Neural cell (in vitro differentiated cells): ENCODE measurements around the gene GRAMD2A. TPM values are rescaled to one million over a fixed set of nuclear protein-coding genes. Genes with fewer than 3 reads are reported as not detected.

ENCODE experiments used
- H2AFZ ChIP-seq: fragments of 200-600, 300-800 bp; sonication (generic), shearing (Covaris generic); 2 replicates; pipeline ENCODE4 v1.6.0; 2014; ENCODE audit warnings: low read depth, mild to moderate bottlenecking, antibody characterized with exemption, low read length, moderate library complexity
- H3F3A ChIP-seq: fragments of 200-600 bp; shearing (Covaris generic); 2 replicates; pipeline ENCODE4 v1.6.1; 2016; ENCODE audit warnings: mild to moderate bottlenecking, moderate library complexity, mixed read lengths, antibody characterized with exemption, low read length; ENCODE audit not compliant: insufficient read depth, poor library complexity, severe bottlenecking
- H3K27ac ChIP-seq: fragments of 200-600, 300-800 bp; sonication (generic), shearing (Covaris generic); 2 replicates; pipeline ENCODE4 v1.5.1; 2014; ENCODE audit warnings: mild to moderate bottlenecking, low read length, moderate library complexity
- H3K27me3 ChIP-seq: fragments of 300-800, 200-600 bp; sonication (generic), shearing (Covaris generic); 2 replicates; pipeline ENCODE4 v1.6.0; 2014; ENCODE audit warnings: mild to moderate bottlenecking, low read depth, low read length, moderate library complexity; ENCODE audit not compliant: insufficient read depth
- H3K36me3 ChIP-seq: fragments of 300-800, 200-600 bp; sonication (generic), shearing (Covaris generic); 2 replicates; pipeline ENCODE4 v1.5.1; 2014; ENCODE audit warnings: mild to moderate bottlenecking, antibody characterized with exemption, low read length, moderate library complexity; ENCODE audit not compliant: insufficient read depth
- H3K4me2 ChIP-seq: fragments of 300-800, 200-600 bp; sonication (generic), shearing (Covaris generic); 2 replicates; pipeline ENCODE4 v1.6.0; 2014; ENCODE audit warnings: mild to moderate bottlenecking, low read length
- H3K4me3 ChIP-seq: fragments of 300-800, 200-600 bp; sonication (generic), shearing (Covaris generic); 2 replicates; pipeline ENCODE4 v1.5.1; 2014; ENCODE audit warnings: mild to moderate bottlenecking, low read length, moderate library complexity
- H3K79me2 ChIP-seq: fragments of 200-600 bp; shearing (Covaris generic); replicated peaks from 2 replicates; pipeline ENCODE4 v1.6.0; 2014; ENCODE audit warnings: mild to moderate bottlenecking, low read length, moderate library complexity; ENCODE audit not compliant: insufficient read depth
- H3K9ac ChIP-seq: fragments of 300-800, 200-600 bp; sonication (generic), shearing (Covaris generic); 2 replicates; pipeline ENCODE4 v1.6.1; 2016; ENCODE audit warnings: mild to moderate bottlenecking, low read length, mixed read lengths
- H3K9me2 ChIP-seq: fragments of 200-600 bp; shearing (Covaris generic); 2 replicates; pipeline ENCODE4 v1.6.1; 2016; ENCODE audit warnings: mild to moderate bottlenecking, low read length, mixed read lengths; ENCODE audit not compliant: insufficient read depth
- H3K9me3 ChIP-seq: fragments of 200-600, 300-800 bp; sonication (generic), shearing (Covaris generic); 2 replicates; pipeline ENCODE4 v1.6.1; 2016; ENCODE audit warnings: mild to moderate bottlenecking, mixed run types, low read length, moderate library complexity, mixed read lengths
- H4K20me1 ChIP-seq: fragments of 200-600 bp; shearing (Covaris generic); 2 replicates; pipeline ENCODE4 v1.6.1; 2016; ENCODE audit warnings: mild to moderate bottlenecking, mixed run types; ENCODE audit not compliant: insufficient read depth
- EP300 ChIP-seq: fragments of 450-650 bp; conservative IDR thresholded peaks from 2 replicates; pipeline ENCODE4 v1.6.1; 2014; ENCODE audit warnings: antibody characterized with exemption, mild to moderate bottlenecking, moderate library complexity; ENCODE audit not compliant: poor library complexity, severe bottlenecking
- EZH2 ChIP-seq: fragments of 200-600, 300-800 bp; shearing (Covaris generic), sonication (generic); IDR thresholded peaks from 2 replicates; pipeline ENCODE4 v1.6.1; 2014; ENCODE audit warnings: antibody characterized with exemption, low read length, borderline replicate concordance, mild to moderate bottlenecking; ENCODE audit not compliant: insufficient read depth, poor library complexity, severe bottlenecking
- MXI1 ChIP-seq: fragments of 450-650 bp; conservative IDR thresholded peaks from 2 replicates; pipeline ENCODE4 v1.6.1; 2014; ENCODE audit warnings: antibody characterized with exemption, mild to moderate bottlenecking; ENCODE audit not compliant: poor library complexity, severe bottlenecking
- POLR2AphosphoS5 ChIP-seq: IDR thresholded peaks from 2 replicates; pipeline ENCODE4 v1.6.1; 2012
- SMC3 ChIP-seq: fragments of 450-650 bp; conservative IDR thresholded peaks from 2 replicates; pipeline ENCODE4 v1.6.1; 2014; ENCODE audit warnings: antibody characterized with exemption, mild to moderate bottlenecking, moderate library complexity; ENCODE audit not compliant: poor library complexity
- TAF1 ChIP-seq: IDR thresholded peaks from 2 replicates; pipeline ENCODE4 v1.6.1; 2012; ENCODE audit warnings: low read depth
- polyA plus RNA-seq: library from polyadenylated mRNA; depleted of rRNA; stranded (reverse); fragments of >200 nt; gene quantifications from 2 replicates; pipeline ENCODE4 v1.2.3, GENCODE V29; 2014
- TF ChIP-seq, protein P1 (sequence below): IDR thresholded peaks from 2 replicates; pipeline ENCODE4 v1.6.1; 2012; ENCODE audit warnings: borderline replicate concordance
- TF ChIP-seq, protein P2 (sequence below): fragments of 450-650 bp; IDR thresholded peaks from 2 replicates; pipeline ENCODE4 v1.5.1; 2014; ENCODE audit warnings: antibody characterized with exemption, mild to moderate bottlenecking, moderate library complexity; ENCODE audit not compliant: poor library complexity, severe bottlenecking

GRAMD2A gene
- polyA plus RNA-seq, 1 donor from 2014 or later, result 1.9 TPM

DNA sequence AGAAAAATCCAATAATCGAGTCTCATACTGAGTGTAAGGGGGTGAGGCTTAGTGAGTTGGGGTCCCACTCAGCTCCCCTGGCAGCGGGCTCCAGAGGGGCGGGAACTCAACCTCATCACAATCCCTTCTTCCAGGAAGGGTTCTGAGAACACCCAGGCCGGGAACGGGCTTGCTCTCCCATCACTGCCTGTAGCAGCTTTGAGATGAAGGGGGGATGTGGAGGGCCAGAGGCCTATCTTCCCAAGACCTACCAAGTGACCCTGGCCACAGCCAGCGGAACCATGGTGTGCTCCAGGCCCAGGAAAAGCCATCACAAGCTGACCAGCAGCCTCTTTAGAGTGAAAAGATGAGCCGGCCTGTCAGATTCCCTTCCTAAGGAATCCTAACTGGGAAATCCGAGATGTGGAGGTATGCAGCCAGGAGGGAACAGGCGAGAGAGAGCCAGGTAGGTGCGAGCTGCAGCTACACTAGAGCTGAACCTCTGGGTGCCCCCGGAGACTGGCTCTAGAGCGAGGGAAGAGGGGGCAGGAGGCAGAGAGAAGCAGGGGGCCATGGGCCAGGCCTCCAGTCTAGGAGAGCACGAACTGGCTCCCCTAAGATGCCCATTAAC lies 18.5 kb downstream of the GRAMD2A start:
- Histone ChIP-seq H3K9me3 (no peaks in the 10 kb centered on the region), H3K36me3 (no peaks in the 10 kb centered on the region), H3K9ac (no peak overlapping the region), H4K20me1 (no peaks in the 10 kb centered on the region), H3K9me2 (no peaks in the 10 kb centered on the region), H3K4me3 (no peak overlapping the region), H3K79me2 (no peaks in the 10 kb centered on the region), H3K27me3 (peaks cover 7% of the 10 kb centered on the region), H3K4me2 (no peak overlapping the region), H2AFZ (no peak overlapping the region), H3F3A (no peaks in the 10 kb centered on the region), H3K27ac (no peak overlapping the region)
- TF ChIP-seq POLR2AphosphoS5 (no peak), EZH2 (no peak), EP300 (no peak), MXI1 (no peak), SMC3 (no peak), TAF1 (no peak)
- TF ChIP-seq, protein P1, sequence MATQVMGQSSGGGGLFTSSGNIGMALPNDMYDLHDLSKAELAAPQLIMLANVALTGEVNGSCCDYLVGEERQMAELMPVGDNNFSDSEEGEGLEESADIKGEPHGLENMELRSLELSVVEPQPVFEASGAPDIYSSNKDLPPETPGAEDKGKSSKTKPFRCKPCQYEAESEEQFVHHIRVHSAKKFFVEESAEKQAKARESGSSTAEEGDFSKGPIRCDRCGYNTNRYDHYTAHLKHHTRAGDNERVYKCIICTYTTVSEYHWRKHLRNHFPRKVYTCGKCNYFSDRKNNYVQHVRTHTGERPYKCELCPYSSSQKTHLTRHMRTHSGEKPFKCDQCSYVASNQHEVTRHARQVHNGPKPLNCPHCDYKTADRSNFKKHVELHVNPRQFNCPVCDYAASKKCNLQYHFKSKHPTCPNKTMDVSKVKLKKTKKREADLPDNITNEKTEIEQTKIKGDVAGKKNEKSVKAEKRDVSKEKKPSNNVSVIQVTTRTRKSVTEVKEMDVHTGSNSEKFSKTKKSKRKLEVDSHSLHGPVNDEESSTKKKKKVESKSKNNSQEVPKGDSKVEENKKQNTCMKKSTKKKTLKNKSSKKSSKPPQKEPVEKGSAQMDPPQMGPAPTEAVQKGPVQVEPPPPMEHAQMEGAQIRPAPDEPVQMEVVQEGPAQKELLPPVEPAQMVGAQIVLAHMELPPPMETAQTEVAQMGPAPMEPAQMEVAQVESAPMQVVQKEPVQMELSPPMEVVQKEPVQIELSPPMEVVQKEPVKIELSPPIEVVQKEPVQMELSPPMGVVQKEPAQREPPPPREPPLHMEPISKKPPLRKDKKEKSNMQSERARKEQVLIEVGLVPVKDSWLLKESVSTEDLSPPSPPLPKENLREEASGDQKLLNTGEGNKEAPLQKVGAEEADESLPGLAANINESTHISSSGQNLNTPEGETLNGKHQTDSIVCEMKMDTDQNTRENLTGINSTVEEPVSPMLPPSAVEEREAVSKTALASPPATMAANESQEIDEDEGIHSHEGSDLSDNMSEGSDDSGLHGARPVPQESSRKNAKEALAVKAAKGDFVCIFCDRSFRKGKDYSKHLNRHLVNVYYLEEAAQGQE, result no peak
- TF ChIP-seq, protein P2, sequence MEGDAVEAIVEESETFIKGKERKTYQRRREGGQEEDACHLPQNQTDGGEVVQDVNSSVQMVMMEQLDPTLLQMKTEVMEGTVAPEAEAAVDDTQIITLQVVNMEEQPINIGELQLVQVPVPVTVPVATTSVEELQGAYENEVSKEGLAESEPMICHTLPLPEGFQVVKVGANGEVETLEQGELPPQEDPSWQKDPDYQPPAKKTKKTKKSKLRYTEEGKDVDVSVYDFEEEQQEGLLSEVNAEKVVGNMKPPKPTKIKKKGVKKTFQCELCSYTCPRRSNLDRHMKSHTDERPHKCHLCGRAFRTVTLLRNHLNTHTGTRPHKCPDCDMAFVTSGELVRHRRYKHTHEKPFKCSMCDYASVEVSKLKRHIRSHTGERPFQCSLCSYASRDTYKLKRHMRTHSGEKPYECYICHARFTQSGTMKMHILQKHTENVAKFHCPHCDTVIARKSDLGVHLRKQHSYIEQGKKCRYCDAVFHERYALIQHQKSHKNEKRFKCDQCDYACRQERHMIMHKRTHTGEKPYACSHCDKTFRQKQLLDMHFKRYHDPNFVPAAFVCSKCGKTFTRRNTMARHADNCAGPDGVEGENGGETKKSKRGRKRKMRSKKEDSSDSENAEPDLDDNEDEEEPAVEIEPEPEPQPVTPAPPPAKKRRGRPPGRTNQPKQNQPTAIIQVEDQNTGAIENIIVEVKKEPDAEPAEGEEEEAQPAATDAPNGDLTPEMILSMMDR, result no peak

DNA sequence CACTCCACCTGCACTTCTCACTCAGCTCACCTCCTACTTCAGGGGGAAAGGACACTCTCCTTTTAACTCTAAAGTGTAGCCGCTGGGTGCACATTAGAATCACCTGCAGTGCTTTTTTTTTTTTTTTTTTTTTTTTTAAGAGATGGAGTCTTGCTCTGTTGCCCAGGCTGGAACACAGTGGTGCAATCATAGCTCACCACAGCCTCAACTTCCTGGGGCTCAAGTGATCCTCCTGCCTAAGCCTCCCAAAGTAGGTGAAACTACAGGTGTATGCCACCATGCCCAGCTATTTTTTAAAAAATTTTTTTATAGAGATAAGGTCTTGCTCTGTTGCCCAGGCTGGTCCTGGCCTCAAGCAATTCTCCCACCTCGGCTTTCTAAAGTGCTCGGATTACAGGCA lies 20.8 kb downstream of the GRAMD2A start:
- TF ChIP-seq, protein P1, result no peak
- no peak for TF ChIP-seq TAF1
- no peak overlapping the region for H3K4me2 ChIP-seq
- no peak overlapping the region for H3K9ac ChIP-seq
- H3K79me2 ChIP-seq, result no peaks in the 10 kb centered on the region
- no peaks in the 10 kb centered on the region for H3K9me3 ChIP-seq
- no peaks in the 10 kb centered on the region for H3K27me3 ChIP-seq
- H4K20me1 ChIP-seq, result no peaks in the 10 kb centered on the region
- no peak overlapping the region for H3K27ac ChIP-seq
- no peaks in the 10 kb centered on the region for H3F3A ChIP-seq
- H3K9me2 ChIP-seq, result no peaks in the 10 kb centered on the region
- H3K36me3 ChIP-seq, result no peaks in the 10 kb centered on the region
- no peak overlapping the region for H3K4me3 ChIP-seq
- no peak overlapping the region for H2AFZ ChIP-seq
